ENCODE results near the gene CNST.

- no peak for TF ChIP-seq YY1 (IDR thresholded peaks at IDR 0.05; ENCODE audit: insufficient read depth, insufficient read length)
- no peak for TF ChIP-seq ZNF274 (IDR thresholded peaks at IDR 0.05; ENCODE audit: low read depth, low read length)
Measured at GRCh38 chr1:246709196-246709595, 142.9 kb downstream of the CNST start.

All from NT2/D1 (cell line).